ENCODE measurements around the gene POFUT1. TPM values are rescaled to one million over a fixed set of nuclear protein-coding genes. Genes with fewer than 3 reads are reported as not detected.

The POFUT1 gene
- polyA plus RNA-seq, 3 donors: 10.6 to 19.5 (median 18.8) TPM

GRCh38 chr20:32287231-32287638, 79.6 kb downstream of the POFUT1 start:
- no peak overlapping the region for H3K27ac ChIP-seq (ENCODE audit: low read depth, low read length)
- 83 to 97% (median 97%) methylated on average over 6 of the region's 6 CpGs for WGBS, 3 donors

Other genes starting within 250 kb of the POFUT1 start
- under 1 TPM in 2 of 3 donors, not detected in 1; under 0.01 to 0.15 TPM for gene XKR7, start 239.7 kb upstream of the POFUT1 start, polyA plus RNA-seq
- gene CCM2L, start 197.4 kb upstream of the POFUT1 start, polyA plus RNA-seq: 10 to 100 TPM in 2 of 3 donors, 1 to 10 TPM in 1; 1.8 to 16.0 (median 11.2) TPM
- gene HCK, start 155.6 kb upstream of the POFUT1 start, polyA plus RNA-seq: 10 to 100 TPM in 2 of 3 donors, 1 to 10 TPM in 1; 2.9 to 30.9 (median 26.2) TPM
- gene TM9SF4, start 98.2 kb upstream of the POFUT1 start, polyA plus RNA-seq: 10 to 100 TPM; 13.7 to 25.9 (median 19.2) TPM
- gene PLAGL2, start 137 bp upstream of the POFUT1 start, polyA plus RNA-seq: 1 to 10 TPM; 2.5 to 4.7 (median 4.2) TPM
- gene KIF3B, start 69.8 kb downstream of the POFUT1 start, polyA plus RNA-seq: 10 to 100 TPM; 12.2 to 25.6 (median 15.4) TPM
- 10 to 100 TPM; 19.3 to 42.7 (median 25.0) TPM for gene ASXL1, start 150.5 kb downstream of the POFUT1 start, polyA plus RNA-seq